ENCODE data around the gene ERC1. TPM values are rescaled to one million over a fixed set of nuclear protein-coding genes. Genes with fewer than 3 reads are reported as not detected.

Gene ERC1
- total and polyA plus RNA-seq, 2 donors from 2014 or later: 5.1 to 68.3 TPM

- intact Hi-C loops (cut with DNase I): no loop called here
- FAIRE-seq: no peak
- no peak for TF ChIP-seq CTCF (IDR thresholded peaks at IDR 0.05; ENCODE audit: borderline replicate concordance, extremely low read depth, insufficient read depth)
Measured at GRCh38 chr12:1510056-1510812, 519.2 kb downstream of the ERC1 start.

GRCh38 chr12:1515010-1515409, 524.0 kb downstream of the ERC1 start:
- Histone ChIP-seq H3K9ac (ENCODE audit: low read length in 3 of 3) (no peak overlapping the region), H3K9me3 (ENCODE audit: control insufficient read depth in 2 of 3, insufficient read depth in 1 of 3, low read length in 3 of 3) (peaks cover 0 to 5% (median 0%) of the 10 kb centered on the region in 3 donors), H3K4me3 (ENCODE audit: low read length in 3 of 3) (no peak overlapping the region), H3K27ac (ENCODE audit: low read depth in 2 of 2, low read length in 2 of 2) (no peak overlapping the region), H3K27me3 (ENCODE audit: control insufficient read depth, insufficient read depth, low read length) (no peaks in the 10 kb centered on the region), H3K4me1 (ENCODE audit: control insufficient read depth in 2 of 3, insufficient read depth in 2 of 3, low read depth in 1 of 3, low read length in 3 of 3) (peaks cover 0 to 4% (median 0%) of the 10 kb centered on the region in 3 donors), H3K36me3 (ENCODE audit: control insufficient read depth in 2 of 3, insufficient read depth in 3 of 3, low read length in 3 of 3) (no peaks in the 10 kb centered on the region)
- DNase-seq (no peak), FAIRE-seq (no peak)
- TF ChIP-seq CTCF (IDR thresholded peaks at IDR 0.05; ENCODE audit: borderline replicate concordance, extremely low read depth, insufficient read depth): no peak
- intact Hi-C loops (cut with DNase I): no loop called here

More at GRCh38 chr12:1510056-1510812, 519.2 kb downstream of the ERC1 start:
- peaks cover 0 to 2% (median 0%) of the 10 kb centered on the region in 3 donors for H3K9me3 ChIP-seq (ENCODE audit: control insufficient read depth in 2 of 3, insufficient read depth in 1 of 3, low read length in 3 of 3)
- peak in 3 of 5 donors; percentile 47 to 52 (median 50) for DNase-seq
- H3K27me3 ChIP-seq (ENCODE audit: control insufficient read depth, insufficient read depth, low read length): no peaks in the 10 kb centered on the region
- H3K36me3 ChIP-seq (ENCODE audit: control insufficient read depth in 2 of 3, insufficient read depth in 3 of 3, low read length in 3 of 3): no peaks in the 10 kb centered on the region
- no peak overlapping the region for H3K27ac ChIP-seq (ENCODE audit: low read depth in 2 of 2, low read length in 2 of 2)
- no peak overlapping the region for H3K4me3 ChIP-seq (ENCODE audit: low read length in 3 of 3)
- H3K4me1 ChIP-seq (ENCODE audit: control insufficient read depth in 2 of 3, insufficient read depth in 2 of 3, low read depth in 1 of 3, low read length in 3 of 3): peaks cover 0 to 3% (median 0%) of the 10 kb centered on the region in 3 donors
- no peak overlapping the region for H3K9ac ChIP-seq (ENCODE audit: low read length in 3 of 3)

- H3K27ac ChIP-seq (ENCODE audit: low read depth in 2 of 2, low read length in 2 of 2): no peak overlapping the region
- H3K4me3 ChIP-seq (ENCODE audit: low read length in 3 of 3): no peak overlapping the region
- no peak for DNase-seq
- intact Hi-C loops (cut with DNase I): no loop called here
- H3K27me3 ChIP-seq (ENCODE audit: control insufficient read depth, insufficient read depth, low read length): no peaks in the 10 kb centered on the region
- no peaks in the 10 kb centered on the region for H3K36me3 ChIP-seq (ENCODE audit: control insufficient read depth in 2 of 3, insufficient read depth in 3 of 3, low read length in 3 of 3)
- H3K4me1 ChIP-seq (ENCODE audit: control insufficient read depth in 2 of 3, insufficient read depth in 2 of 3, low read depth in 1 of 3, low read length in 3 of 3): peaks cover 0 to 4% (median 0%) of the 10 kb centered on the region in 3 donors
- no peak for TF ChIP-seq CTCF (IDR thresholded peaks at IDR 0.05; ENCODE audit: borderline replicate concordance, extremely low read depth, insufficient read depth)
- no peak overlapping the region for H3K9ac ChIP-seq (ENCODE audit: low read length in 3 of 3)
- peaks cover 0 to 5% (median 0%) of the 10 kb centered on the region in 3 donors for H3K9me3 ChIP-seq (ENCODE audit: control insufficient read depth in 2 of 3, insufficient read depth in 1 of 3, low read length in 3 of 3)
- FAIRE-seq: peak; percentile 32
Measured at GRCh38 chr12:1515428-1515827, 524.4 kb downstream of the ERC1 start.

Data from kidney (tissue), 14 donors.